TTC549 (cell line): ENCODE results near the gene TMEM59.
"Not testable (repeated sequence)": the region's sequence is repeated elsewhere in the genome, so short reads cannot be mapped to it uniquely, and the experiment has no call there.

ENCODE experiments used
- FAIRE-seq: peaks from 2 replicates; lab custom pipeline; 2012; peaks lifted over from hg19 to GRCh38; lab: Jason Lieb, UNC

The TMEM59 gene, protein sequence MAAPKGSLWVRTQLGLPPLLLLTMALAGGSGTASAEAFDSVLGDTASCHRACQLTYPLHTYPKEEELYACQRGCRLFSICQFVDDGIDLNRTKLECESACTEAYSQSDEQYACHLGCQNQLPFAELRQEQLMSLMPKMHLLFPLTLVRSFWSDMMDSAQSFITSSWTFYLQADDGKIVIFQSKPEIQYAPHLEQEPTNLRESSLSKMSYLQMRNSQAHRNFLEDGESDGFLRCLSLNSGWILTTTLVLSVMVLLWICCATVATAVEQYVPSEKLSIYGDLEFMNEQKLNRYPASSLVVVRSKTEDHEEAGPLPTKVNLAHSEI

DNA sequence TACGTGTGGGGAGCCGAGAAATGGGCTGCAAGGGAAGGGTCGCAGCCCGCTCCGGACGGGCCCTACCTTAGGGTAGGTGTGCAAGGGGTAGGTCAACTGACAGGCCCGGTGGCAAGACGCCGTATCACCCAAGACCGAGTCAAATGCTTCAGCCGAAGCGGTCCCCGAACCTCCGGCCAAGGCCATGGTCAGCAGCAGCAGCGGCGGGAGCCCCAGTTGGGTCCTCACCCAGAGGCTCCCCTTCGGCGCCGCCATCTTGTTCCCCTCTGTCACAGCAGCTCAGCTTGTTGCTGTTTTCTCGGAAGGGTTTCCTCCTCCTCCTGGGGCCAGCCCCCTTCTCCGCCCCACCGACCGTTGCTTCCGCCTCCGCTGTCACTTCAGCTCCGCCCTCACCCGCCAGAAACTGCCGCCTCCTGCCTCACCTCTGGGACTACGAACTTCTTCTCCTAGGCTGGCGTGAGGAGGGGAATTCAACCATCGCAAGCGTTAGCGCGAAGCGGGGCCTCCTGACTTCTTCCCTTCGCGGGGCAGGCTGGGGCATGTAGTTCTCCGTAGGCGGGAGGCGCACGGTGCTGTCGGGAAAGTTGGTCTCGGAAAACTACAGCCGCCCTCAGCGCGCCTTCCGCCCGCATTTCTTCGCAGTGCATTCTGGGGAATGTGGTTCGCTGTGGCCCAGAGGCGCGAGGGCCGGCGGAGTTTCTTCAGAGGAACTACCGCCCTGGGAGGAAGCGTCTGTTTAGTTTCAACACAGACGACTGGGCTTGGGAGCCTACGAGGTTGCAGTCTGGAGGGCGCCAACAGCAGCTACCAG lies at the start of gene TMEM59, which contains the start of gene TCEANC2:
Gene TMEM59 (minus strand): TSS at position 271 of the 811 bp plus-strand sequence. CDS start 16 bp downstream, at position 255.
Gene TCEANC2 (plus strand): TSS at position 675 of the 811 bp plus-strand sequence. CDS start 815 bp downstream, outside the sequence.
- FAIRE-seq = peak; percentile 95

DNA sequence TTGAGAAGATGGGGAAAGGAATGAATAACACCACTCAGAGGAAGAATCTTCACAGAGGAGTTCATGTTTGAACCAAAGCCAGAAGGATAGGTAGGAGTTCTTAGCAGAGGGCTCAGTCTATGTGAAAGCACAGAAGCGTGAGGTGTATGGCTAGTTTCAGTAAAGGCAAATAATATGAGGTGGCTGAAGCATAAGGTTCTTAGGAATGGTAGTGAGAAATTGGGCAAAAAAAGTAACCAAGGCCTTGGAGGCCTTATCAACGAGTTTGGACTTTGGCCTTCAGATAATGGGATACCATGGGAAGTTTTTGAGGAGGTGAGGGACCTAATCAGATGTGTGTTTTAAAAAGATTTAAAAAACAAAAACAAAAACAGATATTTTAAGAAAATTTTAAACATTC lies 47.5 kb upstream of the TMEM59 start:
- no peak for FAIRE-seq

DNA sequence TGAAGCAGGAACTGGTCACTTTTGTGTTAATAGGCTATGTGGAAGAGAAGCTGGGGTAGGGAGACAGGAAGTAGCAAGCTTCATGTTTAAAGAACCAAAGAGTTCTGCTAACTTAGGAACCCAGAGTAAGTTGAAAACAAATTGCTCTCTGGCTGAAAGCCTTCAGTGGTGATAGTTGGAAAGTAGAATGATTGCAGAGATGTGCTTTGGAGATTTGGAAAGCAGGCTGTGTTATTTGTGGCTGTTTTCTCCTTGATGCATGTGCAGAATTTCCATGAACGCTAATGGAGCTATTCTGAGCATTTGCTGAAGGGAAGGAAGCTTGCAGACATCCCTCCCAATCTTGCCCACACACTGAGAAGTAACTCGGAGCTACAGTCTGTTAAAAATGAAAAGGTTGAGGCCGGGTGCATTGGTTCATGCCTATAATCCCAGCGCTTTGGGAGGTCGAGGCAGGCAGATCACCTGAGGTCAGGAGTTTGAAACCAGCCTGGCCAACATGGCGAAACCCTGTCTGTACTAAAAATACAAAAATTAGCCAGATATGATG lies 46.1 kb upstream of the TMEM59 start:
- no peak for FAIRE-seq

DNA sequence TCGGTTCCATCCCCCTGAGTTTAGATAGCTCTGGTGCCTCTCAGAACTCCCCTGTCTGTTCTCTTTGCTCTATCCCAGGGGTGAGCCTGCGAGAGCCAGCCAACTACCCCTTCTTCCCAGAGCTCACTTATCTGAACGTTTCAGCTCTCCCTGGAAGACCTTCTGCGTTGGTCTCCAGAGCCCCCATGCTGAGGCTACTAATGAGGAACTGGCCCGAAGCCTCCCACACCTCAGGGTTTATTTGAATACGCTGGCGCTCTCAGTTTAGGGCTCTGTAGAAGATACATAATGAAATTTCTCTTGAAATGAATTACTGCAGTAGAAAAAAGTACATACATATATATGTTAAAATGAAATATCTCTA lies 43.9 kb upstream of the TMEM59 start:
- no peak for FAIRE-seq

DNA sequence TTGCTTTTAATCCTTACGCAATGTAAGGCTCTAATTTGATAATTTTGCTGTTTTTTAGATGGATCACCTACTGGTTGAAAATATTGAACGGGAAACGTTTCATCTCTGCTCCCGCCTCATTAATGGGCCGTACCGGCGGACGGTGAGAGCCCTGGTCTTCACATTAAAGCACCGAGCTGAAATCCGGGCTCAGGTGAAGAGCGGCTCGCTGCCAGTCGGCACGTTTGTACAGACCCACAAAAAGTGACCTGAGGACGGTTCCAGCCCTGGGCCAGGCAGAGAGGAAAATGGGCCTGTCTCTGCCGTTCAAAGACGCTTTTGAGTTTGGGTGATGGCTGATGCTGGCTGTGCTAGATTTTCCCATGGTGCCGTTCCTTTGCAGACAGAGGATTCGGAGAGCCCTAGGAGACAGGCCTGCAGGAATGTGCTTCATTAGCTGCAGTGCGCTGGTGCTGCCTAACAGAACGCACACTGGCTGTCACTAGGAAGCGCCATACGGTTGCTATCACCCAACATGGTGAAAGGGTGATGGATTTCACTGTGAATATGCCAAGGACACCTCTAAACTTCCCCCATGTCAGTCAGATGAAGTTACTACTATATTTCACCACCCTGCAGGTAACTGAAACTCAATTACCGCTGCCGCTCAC lies 43.3 kb upstream of the TMEM59 start:
- FAIRE-seq = no peak

DNA sequence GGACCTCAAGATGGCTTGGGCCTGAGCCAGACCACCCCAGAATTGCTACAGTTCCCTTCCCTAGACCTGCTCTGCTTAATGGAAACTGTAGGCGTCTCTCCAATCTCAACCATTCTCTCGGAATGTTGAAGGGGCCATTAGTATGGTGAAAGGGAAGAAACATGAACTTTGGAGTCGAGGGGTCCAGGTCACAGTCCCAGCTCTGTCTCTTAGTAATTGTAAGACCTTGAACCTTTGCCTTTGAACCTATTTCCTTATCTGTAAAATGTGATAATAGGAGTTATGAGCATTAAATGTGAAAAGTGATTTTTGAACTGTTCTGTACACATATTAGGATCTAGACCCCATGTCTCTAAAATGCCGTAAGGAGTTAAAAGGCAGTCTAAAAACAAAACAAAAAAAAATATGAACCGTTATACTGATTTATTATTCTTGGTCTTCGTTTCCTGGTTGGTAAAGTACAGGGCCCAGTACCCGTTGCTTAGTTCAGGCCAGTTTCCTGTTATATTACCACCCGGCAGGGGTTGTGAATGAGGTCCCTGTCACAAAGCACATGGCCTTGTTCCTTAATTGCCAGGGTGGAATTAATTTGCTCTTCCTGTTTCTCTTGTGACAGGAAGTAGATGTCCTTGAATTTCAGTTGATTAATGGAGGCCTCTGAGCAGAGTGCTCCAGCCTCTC lies 42.7 kb upstream of the TMEM59 start:
- no peak for FAIRE-seq

DNA sequence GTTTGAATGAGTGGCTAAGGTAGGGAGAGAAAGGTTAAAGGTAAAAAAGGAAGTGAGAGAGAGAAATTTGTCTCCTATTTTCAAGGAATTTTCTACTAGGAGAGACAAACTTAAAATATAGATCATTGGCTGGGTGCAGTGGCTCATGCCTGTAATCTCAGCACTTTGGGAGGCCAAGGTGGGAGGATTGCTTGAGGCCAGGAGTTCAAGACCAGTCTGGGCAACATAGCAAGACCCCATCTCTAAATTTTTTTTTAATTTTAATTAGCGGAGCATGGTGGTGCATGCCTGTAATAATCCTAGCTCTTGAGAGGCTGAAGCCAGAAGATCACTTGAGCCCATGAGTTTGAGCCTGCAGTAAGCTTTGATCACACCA lies 41.7 kb upstream of the TMEM59 start:
- not testable (repeated sequence) for FAIRE-seq

DNA sequence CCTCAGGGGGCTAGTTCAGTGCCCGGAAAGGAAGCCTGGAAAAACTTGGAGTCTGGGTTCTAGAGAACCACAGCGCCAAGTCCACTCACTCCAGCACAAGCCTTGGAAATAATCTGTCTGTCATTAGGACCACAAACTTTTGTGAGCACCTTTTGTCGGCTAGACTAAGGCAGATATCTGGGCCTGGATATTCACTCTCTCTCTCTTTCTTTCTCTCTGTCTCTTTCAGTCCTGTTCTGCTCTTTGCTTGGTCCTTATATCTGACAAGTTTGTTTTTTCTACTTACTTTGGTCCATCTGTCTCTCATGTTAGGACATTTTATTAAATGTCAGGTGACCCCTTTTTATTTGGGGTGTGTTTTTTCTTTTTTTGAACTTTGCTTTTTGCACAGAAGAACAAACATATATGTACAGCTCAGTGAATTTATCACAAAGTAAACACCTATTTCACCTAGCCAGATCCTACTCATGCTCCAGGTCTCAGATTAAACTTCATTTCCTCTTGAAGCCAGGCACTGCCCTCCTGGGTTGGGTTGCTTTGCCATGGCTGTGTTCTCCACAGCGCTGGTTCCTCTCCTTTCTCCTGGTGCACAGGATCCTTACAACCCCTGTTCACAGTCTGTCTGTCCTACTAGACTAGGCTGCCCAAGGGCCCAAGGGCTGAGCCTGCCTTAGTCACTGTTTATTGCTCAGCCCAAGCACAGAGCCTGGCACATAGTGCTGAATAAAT lies 41.2 kb upstream of the TMEM59 start:
- FAIRE-seq = no peak

DNA sequence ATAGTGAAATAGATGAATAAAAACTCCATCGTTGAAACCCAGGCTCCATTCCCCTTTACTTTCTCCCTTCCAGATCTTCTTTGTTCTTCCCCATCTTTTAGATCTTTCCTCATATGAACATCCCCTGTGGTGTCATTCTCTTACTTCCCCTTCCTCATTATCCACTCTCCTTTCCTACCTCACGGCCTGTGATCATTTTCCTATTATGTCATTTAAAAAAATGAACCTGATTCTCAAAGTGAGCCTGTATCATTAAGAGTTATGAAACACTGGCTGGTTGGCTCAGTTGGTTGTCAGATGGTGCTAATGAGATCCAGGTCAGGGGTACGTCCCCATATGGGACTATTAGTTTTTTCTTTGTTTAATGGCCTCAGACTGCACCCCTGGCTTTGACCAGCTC lies 38.7 kb upstream of the TMEM59 start:
- FAIRE-seq = no peak

DNA sequence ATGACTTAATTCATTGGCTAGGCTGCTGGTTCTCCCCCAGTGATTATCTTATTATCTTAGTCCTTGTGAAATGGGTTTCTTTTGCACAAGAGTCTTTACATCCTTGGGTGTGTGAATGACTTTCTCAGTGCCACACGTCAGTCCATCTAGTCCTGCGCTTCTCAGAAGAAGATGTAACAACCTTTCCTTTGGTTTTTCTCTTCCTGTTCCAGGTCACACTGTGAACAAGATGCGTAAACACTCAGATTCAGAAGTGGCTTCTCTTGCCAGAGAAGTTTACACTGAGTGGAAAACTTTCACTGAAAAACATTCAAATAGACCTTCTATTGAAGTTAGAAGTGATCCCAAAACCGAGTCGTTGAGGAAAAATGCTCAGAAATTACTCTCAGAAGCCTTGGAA lies 35.4 kb upstream of the TMEM59 start:
- no peak for FAIRE-seq

DNA sequence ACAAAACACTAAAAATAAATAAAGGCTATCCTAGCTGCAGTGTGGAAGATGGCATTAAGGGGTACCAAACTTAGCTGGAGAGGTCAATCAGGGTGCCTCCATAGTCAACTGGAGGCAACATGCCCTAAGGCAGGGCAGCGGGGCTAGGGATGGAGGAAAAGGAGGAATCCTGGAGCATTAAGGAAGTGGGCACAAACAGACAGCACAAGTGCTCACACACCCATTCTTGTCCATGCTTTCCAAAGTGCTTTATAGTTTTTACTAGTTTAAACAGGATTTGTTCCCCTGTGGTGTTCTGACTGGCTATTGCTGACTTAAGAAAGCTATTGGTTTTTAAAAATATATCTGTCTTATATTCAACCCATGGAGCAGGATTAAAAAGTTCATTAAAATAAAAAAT lies 33.8 kb upstream of the TMEM59 start:
- FAIRE-seq = no peak

DNA sequence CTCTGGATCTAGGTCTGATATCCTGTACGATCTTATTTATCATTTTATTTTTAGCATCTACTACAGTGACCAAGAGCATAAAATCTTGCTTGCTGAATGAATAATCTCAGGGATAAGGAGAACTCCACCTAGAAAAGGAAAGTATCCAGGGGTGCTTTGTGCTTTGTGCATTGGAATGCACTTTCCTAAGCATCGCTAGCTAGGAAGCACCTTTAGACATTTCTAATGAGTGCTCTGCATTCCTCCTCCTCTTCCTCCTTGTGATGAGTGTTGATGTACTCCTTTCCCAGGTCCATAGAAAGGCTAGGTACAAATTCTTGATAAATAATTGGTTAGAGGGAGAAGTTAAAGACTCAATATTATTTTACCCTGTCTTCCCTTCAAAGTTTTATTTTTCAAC lies 31.8 kb upstream of the TMEM59 start:
- FAIRE-seq = no peak

DNA sequence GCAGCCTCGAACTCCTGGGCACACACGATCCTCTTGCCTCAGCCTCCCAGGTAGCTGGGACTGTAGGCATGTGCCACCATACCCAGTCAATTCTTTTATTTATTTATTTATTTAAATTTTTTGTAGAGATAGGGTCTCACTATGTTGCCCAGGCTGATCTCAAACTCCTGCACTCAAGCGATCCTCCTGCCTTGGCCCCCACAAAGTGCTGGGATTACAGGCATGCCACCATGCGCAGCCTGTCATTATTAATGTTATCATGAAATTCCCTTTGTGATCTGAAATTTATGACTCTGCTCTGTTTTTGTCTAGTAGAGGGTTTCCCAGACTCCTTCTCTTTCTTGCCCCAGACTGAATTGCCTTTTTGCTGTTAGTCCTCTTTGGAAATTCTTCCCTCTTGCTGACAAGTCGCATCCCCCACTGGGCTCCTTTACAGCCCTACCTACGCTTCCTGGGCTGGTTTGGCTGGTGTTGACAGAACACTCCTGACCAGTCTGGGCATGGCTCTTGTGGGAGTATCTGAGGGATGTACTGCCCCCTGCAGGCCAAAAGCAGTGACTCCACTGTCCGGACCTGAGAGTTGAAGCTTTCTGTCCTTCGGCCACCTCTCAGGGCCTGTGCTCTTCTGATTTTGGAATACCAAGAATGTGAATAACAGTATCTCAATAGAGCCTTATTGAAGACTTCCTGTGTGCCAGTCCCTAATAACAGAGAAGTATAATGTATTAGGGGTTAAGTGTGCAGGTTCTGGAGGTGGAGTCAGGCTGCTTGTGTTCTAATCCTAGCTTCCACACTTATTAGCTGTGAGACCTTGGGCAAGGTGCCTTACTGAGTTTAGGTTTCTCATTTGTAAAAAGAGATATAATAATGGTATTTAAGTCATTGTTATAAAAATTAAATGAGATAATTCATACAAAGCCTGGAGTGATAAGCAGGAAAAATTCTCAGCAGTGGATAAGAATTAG lies 28.6 kb upstream of the TMEM59 start:
- no peak for FAIRE-seq

DNA sequence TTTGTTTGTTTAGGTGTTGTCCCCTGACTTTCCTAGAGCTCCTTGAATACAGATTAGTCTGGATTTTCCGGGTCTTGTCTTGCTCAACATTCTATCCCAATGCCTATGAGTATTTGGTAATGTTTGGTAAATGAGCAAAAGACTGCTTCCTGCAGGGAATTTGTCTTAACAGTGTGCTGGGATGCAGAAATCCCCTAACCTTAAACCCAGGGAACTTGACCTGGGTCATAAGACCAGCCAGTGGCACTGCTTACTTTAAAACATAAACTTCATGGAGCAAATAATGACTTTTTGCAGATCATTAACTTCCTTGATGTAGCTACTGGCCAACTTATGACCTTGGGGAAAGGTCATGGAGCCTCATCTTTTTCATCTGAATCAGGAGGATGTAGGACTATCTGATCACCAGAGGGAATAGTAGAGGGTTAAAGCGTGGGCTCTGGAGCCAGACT lies 27.6 kb upstream of the TMEM59 start:
- no peak for FAIRE-seq

DNA sequence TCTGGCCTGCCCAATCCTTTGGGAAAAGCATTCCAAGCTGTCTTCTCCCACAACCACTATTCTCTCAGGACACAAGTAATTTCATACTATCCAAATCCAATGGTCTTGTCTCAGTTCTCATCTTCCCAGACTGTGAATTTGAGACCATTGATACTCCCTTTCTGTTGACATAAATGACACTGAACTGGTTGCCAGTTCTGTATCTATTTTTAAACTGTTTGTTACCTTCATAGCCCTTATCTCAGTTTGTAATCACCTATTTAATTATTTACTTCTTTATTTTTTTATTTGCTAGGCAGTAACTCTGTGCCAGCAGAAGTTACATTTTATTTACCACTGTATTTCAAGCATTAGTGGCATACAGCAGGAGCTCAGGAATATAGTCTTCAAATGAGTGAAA lies 24.4 kb upstream of the TMEM59 start:
- no peak for FAIRE-seq

DNA sequence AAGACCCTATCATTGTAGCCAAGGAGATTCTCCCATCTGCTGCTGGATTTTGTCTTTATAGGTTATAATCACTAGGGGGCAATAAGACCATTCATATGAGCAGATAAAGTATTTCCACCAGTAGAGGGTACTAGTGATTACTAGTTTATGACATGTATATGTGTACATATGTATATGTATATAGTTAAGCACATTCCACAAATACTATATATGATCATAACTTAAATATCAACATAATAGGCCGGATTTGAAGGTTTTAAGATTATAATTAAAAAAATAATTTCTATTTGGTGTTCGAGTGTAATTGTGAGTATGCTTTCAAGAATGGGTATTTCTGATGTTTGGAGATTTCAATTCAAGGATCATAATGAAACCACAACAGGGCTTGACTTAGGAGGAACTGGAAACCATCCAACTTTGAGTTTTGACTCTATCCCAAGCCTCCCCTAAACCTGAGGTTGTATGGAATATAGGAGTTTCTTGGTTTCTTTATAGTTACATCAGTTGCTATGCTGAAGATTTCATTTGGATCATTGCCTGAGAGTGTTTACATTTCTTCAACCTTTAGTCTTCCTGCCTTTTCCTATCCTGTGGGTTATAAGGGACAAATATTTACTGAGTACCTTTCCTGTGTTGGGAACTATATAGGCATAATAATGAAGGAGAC lies 17.3 kb upstream of the TMEM59 start:
- peak; percentile 96 for FAIRE-seq

DNA sequence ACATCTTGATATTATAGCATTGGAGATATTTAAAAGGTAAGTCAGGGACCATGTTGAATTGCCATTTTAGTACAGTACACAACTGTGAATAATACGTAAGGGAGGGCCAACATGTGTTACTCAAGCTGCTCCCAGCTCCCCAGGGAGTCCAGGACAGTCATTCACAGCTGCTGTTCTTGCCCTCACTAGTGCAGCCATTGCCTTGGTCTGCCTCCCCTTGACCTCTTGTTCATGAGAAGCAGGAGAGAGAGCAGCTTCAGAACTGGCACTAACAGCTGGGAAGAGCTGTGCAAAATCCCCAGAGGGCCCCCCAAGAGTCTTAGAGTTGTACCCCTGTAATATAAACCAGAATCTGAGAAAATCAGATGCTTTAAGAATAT lies 16.8 kb upstream of the TMEM59 start:
- no peak for FAIRE-seq

DNA sequence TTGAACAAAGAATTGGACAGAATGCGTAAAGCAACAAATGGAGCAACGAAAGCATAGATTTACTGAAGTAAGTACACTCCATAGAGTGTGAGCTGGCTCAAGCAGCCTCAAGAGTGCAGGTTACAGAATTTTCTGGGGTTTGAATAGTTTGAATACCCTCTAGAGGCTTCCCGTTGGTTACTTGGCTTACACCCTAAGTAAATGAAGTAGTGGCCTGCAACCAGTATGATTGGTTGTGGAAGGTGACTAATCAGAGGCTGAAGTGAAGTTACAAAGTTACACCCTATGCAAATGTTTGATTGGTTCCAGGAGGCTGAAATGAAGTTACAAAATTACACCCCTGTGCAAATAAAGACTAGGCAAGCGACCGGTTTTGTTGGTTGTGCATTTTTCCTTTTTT lies 11.3 kb upstream of the TMEM59 start:
- no peak for FAIRE-seq

DNA sequence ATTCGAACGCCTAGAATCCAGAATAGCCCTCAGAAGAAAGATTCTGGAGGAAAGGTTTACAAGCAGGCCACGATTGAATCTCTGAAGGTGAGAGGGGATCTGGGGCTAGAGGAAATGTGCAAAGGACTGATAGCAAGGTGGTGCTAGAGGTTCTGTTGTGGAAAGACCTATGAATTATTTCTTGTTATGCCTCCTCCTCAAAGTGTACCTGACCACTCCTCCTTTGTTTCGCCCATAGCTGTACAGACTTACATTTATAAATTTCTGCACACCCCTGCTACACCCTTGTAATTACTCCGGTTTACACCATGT lies 1.4 kb upstream of the TMEM59 start:
- no peak for FAIRE-seq
